Measurements from ENCODE around the gene ERP29.

DNA sequence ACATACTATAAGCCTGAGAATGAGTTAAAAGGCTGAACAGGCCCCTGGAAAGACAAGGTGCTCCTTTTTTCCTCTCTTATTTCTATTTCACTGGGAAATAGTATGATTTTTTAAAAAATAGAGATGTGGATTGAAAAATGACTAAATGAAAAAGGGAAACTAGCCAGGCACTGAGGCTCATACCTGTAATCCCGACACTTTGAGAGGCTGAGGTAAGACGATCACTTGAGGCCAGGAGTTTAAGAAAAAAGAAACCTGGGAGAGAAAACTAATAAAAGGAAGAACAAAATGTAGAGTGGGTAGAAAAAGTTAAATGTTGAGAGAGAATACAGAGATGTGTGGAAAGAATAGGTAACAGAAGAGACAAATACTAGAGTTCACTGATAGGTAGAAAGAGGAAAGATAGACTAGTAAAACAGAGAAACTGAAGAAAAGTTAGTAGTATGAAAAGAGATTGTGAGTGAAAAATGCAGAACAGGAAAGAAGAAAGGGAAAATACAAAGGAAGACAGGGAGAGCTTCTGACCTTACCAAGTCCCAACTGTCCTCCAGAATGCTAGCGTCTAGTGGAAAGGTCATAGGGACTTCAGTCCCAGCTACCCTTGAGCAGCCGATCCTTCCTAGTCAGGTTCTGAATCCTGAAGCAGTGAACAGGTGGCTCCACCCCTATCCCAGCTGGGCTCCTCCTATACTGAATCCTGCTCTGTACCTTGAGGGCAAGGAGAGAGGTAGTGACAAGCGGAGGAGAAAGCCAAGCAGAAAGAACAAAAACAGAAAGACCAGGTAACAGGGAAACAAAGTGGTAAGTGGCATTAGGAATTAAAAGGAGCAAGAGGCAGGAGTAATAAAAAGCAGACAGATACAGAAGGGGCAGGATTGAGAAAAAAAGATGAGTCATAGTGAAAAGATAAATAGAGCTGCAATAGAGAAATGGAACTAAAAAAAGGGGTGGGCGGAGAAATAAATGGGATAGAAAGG is 7.5 kb upstream of the ERP29 start:
- TF ChIP-seq CTCF (IDR thresholded peaks at IDR 0.05) = no peak
- TF ChIP-seq POLR2A (IDR thresholded peaks at IDR 0.05) = no peak
